Sciatic nerve (tissue), 2 donors: Measurements from ENCODE around the gene BICRA. TPM values are rescaled to one million over a fixed set of nuclear protein-coding genes. Genes with fewer than 3 reads are reported as not detected.
"Not testable (repeated sequence)": the region's sequence is repeated elsewhere in the genome, so short reads cannot be mapped to it uniquely, and the experiment has no call there.

Experiments
- ATAC-seq: fragments of 200-7000 bp; cut with Tn5 transposase; one replicate; pipeline ENCODE4 v1.9.1; 2020; ENCODE audit warnings: mild to moderate bottlenecking, moderate library complexity
- DNase-seq: peaks from one replicate; pipeline ENCODE4 v3.0.0-alpha.2; 2020; ENCODE audit warnings: low spot score
- intact Hi-C: fragments of 100-400 bp; cut with DNase I; formaldehyde crosslinking; loops from one replicate; pipeline ENCODE4 v1.14.2; 2022
- total RNA-seq: library from RNA; stranded (reverse); fragmentation: NEBNext Ultra II Directional; extraction: Animal tissue kit (Norgen Biotek cat#: 25700); gene quantifications from one replicate; pipeline ENCODE4 v1.2.1, GENCODE V29; 2021
- donor health status: DM: no; HTN: no; CAD: no.
- donor health status: DM: no; HTN: no; CAD: no.

The BICRA gene
- total RNA-seq, 1 donor from 2014 or later, result 23.9 TPM

DNA sequence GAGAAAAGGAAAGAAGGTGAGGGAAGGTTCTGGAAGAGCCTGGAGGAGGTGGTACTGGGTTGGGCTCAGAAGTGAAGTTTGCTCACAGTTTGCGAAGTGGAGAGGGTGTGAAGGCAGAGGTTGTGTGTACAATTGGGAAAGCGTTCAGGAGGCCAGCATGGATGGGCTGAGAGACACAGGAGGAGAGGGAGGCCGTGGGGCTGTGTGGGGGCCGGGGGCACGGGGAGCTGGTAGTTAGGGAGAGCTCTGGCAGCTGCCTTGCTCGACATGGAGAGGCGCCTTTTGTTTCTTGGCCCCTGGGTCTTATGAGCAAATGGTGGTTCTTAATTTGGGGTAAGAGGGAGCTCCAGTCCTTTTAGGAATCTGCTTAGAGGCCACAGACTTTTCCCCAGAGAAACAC lies 16.7 kb downstream of the BICRA start:
- intact Hi-C loops, result no loop called here
- DNase-seq (no peak), ATAC-seq (no peak)

DNA sequence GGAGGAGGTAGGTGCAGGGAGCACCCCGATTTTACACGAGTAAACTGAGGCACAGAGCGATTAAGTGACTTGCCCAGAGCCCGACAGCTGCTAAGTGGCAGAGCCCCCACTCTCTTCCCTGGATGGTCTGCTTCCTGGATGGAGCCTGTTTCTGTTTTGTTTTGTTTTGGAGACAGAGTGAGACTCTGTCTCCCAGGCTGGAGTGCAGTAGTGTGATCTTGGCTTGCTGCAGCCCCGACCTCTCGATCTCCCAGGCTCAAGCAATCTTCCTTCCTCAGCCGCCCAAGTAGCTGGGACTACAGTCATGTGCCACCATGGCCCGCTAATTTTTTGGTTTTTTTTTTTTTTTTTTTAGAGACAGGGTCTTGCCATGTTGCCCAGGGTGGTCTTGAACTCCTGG lies 17.3 kb downstream of the BICRA start:
- DNase-seq, result no peak
- intact Hi-C loops, result no loop called here

DNA sequence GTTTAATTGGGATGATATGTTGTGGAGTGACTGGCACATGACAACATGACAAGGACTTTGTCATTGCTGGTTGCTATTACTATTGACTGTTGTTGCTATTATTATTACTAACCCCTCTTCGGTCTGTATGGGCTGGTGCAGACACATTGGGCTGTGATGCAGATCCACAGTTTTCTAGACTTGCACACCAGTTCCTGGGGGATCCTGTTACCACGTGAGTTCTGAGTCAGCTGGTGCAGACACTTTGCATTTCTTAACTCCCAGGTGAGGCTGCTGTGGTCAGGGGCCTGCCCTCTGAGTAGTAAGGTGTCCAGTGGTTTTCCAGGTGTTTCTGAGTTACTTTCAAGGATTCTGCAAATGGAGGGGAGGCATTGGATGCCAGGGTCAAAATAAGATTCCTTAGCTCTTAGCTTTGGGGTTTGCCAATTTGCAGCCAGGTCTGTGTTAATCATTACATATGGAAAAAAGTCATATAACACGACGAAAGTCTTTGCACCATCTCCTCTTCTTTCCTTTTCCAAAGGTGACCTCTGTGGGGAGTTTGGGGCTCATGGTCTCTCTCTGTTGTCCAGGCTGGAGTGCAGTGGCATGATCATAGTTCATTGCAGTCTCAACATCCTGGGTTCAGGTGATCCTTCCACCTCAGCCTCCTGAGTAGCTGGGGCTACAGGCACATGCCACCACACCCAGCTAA lies 19.3 kb downstream of the BICRA start:
- intact Hi-C loops, result no loop called here
- ATAC-seq, result no peak
- DNase-seq, result no peak

More for the DNA sequence above, 17.3 kb downstream of the BICRA start:
- ATAC-seq, result peak; percentile 67

- no peak for ATAC-seq
- intact Hi-C loops, result no loop called here
- DNase-seq, result no peak
Measured at GRCh38 chr19:47630594-47630993, 21.7 kb downstream of the BICRA start.

GRCh38 chr19:47631681-47632446 lies 22.9 kb downstream of the BICRA start:
- no peak for DNase-seq
- peak; percentile 29 for ATAC-seq

GRCh38 chr19:47633517-47633916 lies 24.6 kb downstream of the BICRA start:
- DNase-seq, result no peak
- no peak for ATAC-seq
- intact Hi-C loops, result no loop called here

More at GRCh38 chr19:47631681-47632446, 22.9 kb downstream of the BICRA start:
- intact Hi-C loops, result no loop called here

DNA sequence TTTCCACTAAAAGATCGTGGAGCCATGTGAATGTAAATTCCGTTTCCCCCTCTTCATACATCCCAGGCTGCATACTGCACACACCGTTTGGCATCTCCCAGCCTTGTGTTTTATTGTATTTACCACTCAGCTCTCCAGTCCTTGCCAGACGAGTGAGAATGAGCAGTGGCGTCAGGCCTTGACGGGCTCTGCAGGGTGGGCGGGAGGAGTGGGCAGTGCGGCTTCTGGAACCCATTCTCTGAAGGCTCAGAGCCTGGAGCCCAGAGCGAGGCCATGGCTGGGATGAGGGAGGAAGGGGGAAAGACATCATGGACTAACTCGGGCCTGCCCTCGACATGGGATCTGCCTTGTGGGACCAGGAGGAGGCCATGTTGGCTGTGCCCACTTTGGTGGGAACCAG lies 25.1 kb downstream of the BICRA start:
- intact Hi-C loops, result no loop called here

DNA sequence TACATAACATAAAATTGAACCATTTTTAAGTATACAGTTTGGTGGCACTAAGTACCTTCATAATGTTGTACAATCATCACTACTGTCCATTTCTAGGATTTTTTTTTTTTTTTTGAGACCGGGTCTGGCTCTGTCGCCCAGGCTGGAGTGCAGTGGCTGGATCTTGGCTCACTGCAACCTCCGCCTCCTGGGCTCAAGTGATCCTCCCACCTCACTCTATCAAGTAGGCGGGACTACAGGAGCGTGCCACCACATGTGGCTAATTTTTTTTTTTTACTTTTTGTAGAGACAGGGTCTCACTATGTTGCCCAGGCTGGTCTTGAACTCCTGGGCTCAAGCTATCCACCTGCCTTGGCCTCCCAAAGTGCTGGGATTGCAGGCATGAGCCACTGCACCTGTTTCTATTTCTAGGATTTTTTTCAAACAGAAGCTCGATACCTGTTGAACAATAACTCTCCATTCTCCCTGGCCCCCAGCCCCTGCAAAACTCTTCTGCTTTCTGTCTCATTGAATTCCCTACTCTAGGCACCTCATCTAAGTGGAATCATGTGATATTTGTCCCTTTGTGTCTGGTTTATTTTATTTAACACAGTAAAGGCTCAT lies 26.3 kb downstream of the BICRA start:
- intact Hi-C loops, DNase-seq, ATAC-seq: not testable (repeated sequence)

More for the DNA sequence above, 25.1 kb downstream of the BICRA start:
- DNase-seq (no peak), ATAC-seq (peak; percentile 36)

- ATAC-seq (no peak), DNase-seq (no peak)
- intact Hi-C loops, result no loop called here
Measured at GRCh38 chr19:47637550-47637949, 28.6 kb downstream of the BICRA start.

DNA sequence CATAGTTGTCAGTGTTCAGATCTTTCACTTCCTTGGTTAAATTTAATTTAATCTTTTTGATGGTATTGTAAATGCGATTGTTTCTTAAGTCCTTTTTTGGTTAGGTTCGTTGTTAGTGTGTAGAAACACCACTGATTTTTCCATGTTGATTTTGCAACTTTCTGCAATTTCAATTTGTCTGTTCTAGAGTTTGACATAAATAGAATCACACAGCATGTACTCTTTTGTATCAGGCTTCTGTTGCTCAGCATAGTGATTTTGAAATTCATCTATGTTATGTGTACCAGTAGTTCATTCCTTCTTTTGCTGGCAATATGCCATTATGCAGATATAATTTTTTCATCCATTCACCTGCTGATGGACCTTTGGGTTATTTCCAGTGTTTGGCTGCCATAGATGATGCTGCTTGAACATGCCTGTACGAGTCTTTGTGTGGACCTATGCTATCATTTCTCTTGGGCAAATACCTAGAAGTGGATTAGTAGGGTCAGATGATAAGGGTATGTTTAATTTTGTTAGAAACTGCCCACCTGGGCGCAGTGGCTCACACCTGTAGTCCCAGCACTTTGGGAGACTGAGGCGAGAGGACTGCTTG lies 33.1 kb downstream of the BICRA start:
- ATAC-seq, result no peak
- intact Hi-C loops, result no loop called here
- DNase-seq, result no peak

GRCh38 chr19:47643281-47643680 lies 34.3 kb downstream of the BICRA start:
- no peak for ATAC-seq
- DNase-seq, result no peak
- intact Hi-C loops, result no loop called here

GRCh38 chr19:47644199-47644598 lies 35.3 kb downstream of the BICRA start:
- ATAC-seq, result no peak
- DNase-seq, result no peak
- intact Hi-C loops, result no loop called here

GRCh38 chr19:47644743-47645482 lies 36.0 kb downstream of the BICRA start:
- DNase-seq, result no peak
- intact Hi-C loops, result no loop called here
- ATAC-seq, result no peak

DNA sequence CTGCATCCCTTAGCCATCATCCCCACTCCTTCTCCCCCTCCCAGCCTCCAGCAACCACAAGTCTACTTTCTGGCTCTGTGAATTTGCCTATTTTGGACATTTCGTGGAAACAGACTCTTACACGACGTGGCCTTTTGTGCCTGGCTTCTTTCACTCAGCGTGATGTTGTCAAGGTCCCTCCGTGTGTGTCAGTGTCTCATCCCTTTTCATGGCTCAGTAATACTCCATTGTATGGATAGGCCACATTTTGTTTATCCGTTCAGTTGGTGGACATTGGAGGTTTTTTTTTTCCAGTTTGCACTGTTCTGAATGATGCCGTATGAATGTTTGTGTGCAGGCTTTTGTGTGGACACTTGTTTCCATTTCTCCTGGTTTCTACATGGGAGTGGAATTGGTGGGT lies 38.0 kb downstream of the BICRA start:
- DNase-seq (no peak), ATAC-seq (no peak)
- intact Hi-C loops, result no loop called here

DNA sequence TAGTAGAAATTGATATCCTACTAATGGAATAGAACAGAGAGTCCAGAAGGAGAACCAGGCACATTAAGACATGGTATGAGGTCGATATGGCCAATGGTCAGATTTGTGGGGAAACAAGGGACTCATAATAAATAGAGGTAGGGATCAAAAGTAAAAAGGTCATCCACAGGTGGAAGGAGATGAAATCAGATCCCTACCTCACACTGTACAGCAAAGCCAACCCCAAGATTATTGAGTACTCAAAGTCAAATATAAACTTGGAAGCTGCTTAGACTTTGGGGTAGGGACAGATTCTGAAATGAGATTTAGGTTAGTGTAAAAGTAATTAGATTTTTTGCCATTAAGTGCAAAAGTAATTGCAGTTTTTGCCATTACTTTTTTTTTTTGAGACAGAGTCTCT lies 40.7 kb downstream of the BICRA start:
- intact Hi-C loops, result no loop called here
- ATAC-seq (no peak), DNase-seq (no peak)

- ATAC-seq (no peak), DNase-seq (no peak)
- intact Hi-C loops, result no loop called here
Measured at GRCh38 chr19:47650700-47651099, 41.8 kb downstream of the BICRA start.

- DNase-seq, result no peak
- no peak for ATAC-seq
- intact Hi-C loops, result no loop called here
Measured at GRCh38 chr19:47651132-47651531, 42.2 kb downstream of the BICRA start.

DNA sequence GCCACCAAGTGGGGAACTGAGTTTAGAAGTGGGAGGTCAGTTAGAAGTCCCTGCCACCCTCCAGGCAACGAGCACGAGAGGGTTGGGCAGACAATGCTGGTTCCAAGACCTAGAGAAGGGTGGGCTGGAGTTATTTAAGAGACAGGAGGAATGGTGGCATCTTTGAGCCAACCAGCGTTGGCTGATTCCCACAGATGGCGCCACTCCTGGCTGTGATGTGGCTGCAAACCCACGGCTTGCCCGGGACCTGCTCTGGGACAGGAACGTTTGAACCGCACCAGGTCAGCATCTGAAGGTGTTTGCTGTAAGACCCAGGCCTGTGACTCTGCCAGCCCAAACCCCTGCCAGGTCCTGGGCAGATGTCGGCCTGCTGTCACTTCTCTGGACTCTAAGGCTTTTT lies 42.8 kb downstream of the BICRA start:
- ATAC-seq, result no peak
- intact Hi-C loops, result no loop called here
- no peak for DNase-seq

DNA sequence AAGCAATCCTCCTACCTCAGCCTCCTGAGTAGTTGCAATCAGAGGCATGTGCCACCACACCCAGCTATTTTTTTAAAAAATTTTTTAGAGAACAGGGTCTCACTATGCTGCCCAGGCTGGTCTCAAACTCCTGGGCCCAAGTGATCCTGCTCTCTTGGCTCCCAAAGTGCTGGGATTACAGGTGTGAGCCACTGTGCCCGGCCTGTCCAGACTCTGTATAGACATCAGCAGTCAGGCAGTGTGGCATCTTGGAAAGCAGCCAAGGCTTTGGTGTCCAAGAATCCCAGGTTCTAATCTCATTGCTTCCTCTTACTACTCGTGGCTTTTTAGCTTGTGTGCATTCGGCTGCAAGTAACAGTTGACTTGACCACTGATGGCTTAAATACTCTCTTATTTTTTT lies 43.4 kb downstream of the BICRA start:
- intact Hi-C loops, result no loop called here
- no peak for ATAC-seq
- DNase-seq, result no peak
